ENCODE measurements around the gene MDFIC. TPM values are rescaled to one million over a fixed set of nuclear protein-coding genes. Genes with fewer than 3 reads are reported as not detected.

The MDFIC gene
- total RNA-seq, 1 donor from 2014 or later, result 5.4 TPM

- no peaks in the 10 kb centered on the region for H3K4me1 Mint-ChIP-seq (ENCODE audit: low read depth)
- H3K27ac Mint-ChIP-seq, result no peak overlapping the region
- DNase-seq (ENCODE audit: low spot score, unreplicated experiment), result no peak
- H3K9me3 Mint-ChIP-seq (ENCODE audit: low read depth), result no peaks in the 10 kb centered on the region
- H3K36me3 Mint-ChIP-seq (ENCODE audit: insufficient read depth), result no peaks in the 10 kb centered on the region
- no peak for TF ChIP-seq CTCF (IDR thresholded peaks at IDR 0.05; ENCODE audit: unreplicated experiment)
- no peak overlapping the region for H3K4me3 Mint-ChIP-seq (ENCODE audit: low read depth)
- no peaks in the 10 kb centered on the region for H3K27me3 Mint-ChIP-seq
Measured at GRCh38 chr7:114931656-114932011, 9.7 kb downstream of the MDFIC start.

- no peaks in the 10 kb centered on the region for H3K27me3 Mint-ChIP-seq
- H3K4me1 Mint-ChIP-seq (ENCODE audit: low read depth), result no peaks in the 10 kb centered on the region
- no peaks in the 10 kb centered on the region for H3K36me3 Mint-ChIP-seq (ENCODE audit: insufficient read depth)
- H3K4me3 Mint-ChIP-seq (ENCODE audit: low read depth), result no peak overlapping the region
- H3K27ac Mint-ChIP-seq, result no peak overlapping the region
- no peak for DNase-seq (ENCODE audit: low spot score, unreplicated experiment)
- TF ChIP-seq CTCF (IDR thresholded peaks at IDR 0.05; ENCODE audit: unreplicated experiment), result no peak
- H3K9me3 Mint-ChIP-seq (ENCODE audit: low read depth), result no peaks in the 10 kb centered on the region
Measured at GRCh38 chr7:114932991-114933390, 11.1 kb downstream of the MDFIC start.

- Mint-ChIP-seq H3K27me3 (no peaks in the 10 kb centered on the region), H3K4me1 (ENCODE audit: low read depth) (no peaks in the 10 kb centered on the region), H3K36me3 (ENCODE audit: insufficient read depth) (no peaks in the 10 kb centered on the region), H3K27ac (no peak overlapping the region), H3K4me3 (ENCODE audit: low read depth) (no peak overlapping the region), H3K9me3 (ENCODE audit: low read depth) (no peaks in the 10 kb centered on the region)
- DNase-seq (ENCODE audit: low spot score, unreplicated experiment), result no peak
- no peak for TF ChIP-seq CTCF (IDR thresholded peaks at IDR 0.05; ENCODE audit: unreplicated experiment)
Measured at GRCh38 chr7:114933658-114934057, 11.8 kb downstream of the MDFIC start.

- H3K4me1 Mint-ChIP-seq (ENCODE audit: low read depth), result no peaks in the 10 kb centered on the region
- no peak overlapping the region for H3K27ac Mint-ChIP-seq
- no peak for TF ChIP-seq CTCF (IDR thresholded peaks at IDR 0.05; ENCODE audit: unreplicated experiment)
- DNase-seq (ENCODE audit: low spot score, unreplicated experiment), result no peak
- no peaks in the 10 kb centered on the region for H3K27me3 Mint-ChIP-seq
- no peaks in the 10 kb centered on the region for H3K36me3 Mint-ChIP-seq (ENCODE audit: insufficient read depth)
- no peaks in the 10 kb centered on the region for H3K9me3 Mint-ChIP-seq (ENCODE audit: low read depth)
- no peak overlapping the region for H3K4me3 Mint-ChIP-seq (ENCODE audit: low read depth)
Measured at GRCh38 chr7:114934086-114934485, 12.2 kb downstream of the MDFIC start.

- DNase-seq (ENCODE audit: low spot score, unreplicated experiment), result no peak
- Mint-ChIP-seq H3K9me3 (ENCODE audit: low read depth) (no peaks in the 10 kb centered on the region), H3K4me1 (ENCODE audit: low read depth) (no peaks in the 10 kb centered on the region), H3K36me3 (ENCODE audit: insufficient read depth) (no peaks in the 10 kb centered on the region), H3K27ac (no peak overlapping the region), H3K27me3 (no peaks in the 10 kb centered on the region), H3K4me3 (ENCODE audit: low read depth) (no peak overlapping the region)
- no peak for TF ChIP-seq CTCF (IDR thresholded peaks at IDR 0.05; ENCODE audit: unreplicated experiment)
Measured at GRCh38 chr7:114934713-114935112, 12.8 kb downstream of the MDFIC start.
